Stomach (tissue), 4 donors: Measurements from ENCODE around the gene BRME1.

Source experiments
- CTCF ChIP-seq, 7 experiments: fragments of 450-650 bp in 4 of 7; fragments of 200-600 bp in 3 of 7; sonication (generic) in 3 of 7; IDR thresholded peaks; one replicate each; pipeline ENCODE4 v1.5.1; 2016 to 2019; ENCODE audit warnings: antibody characterized with exemption in 7 of 7, control low read depth in 2 of 7, mild to moderate bottlenecking in 1 of 7
- POLR2A ChIP-seq, 4 donors: fragments of 450-650 bp; IDR thresholded peaks; one replicate each; pipeline ENCODE4 v1.6.1; 2016; ENCODE audit warnings: antibody characterized with exemption in 4 of 4, control low read depth in 2 of 4, mild to moderate bottlenecking in 1 of 4, moderate library complexity in 1 of 4

- TF ChIP-seq CTCF (IDR thresholded peaks at IDR 0.05) (no peak), POLR2A (IDR thresholded peaks at IDR 0.05) (no peak)
Observed at GRCh38 chr19:13865571-13866462, 40.1 kb downstream of the BRME1 start.
